NCI-H2196 (cell line): ENCODE data around the gene PCSK7.

Experiments used
- DNase-seq: peaks from one replicate; lab custom pipeline; 2025; ENCODE audit not compliant: unreplicated experiment; lab: John Stamatoyannopoulos, UW

The PCSK7 gene

GRCh38 chr11:117170210-117170609 is 61.7 kb downstream of the PCSK7 start:
- no peak for DNase-seq

- DNase-seq, result no peak
Measured at GRCh38 chr11:117169736-117170135, 62.1 kb downstream of the PCSK7 start.

GRCh38 chr11:117166491-117166890 is 65.4 kb downstream of the PCSK7 start:
- DNase-seq, result no peak

- no peak for DNase-seq
Measured at GRCh38 chr11:117160826-117161225, 71.0 kb downstream of the PCSK7 start.

GRCh38 chr11:117159892-117160291 is 72.0 kb downstream of the PCSK7 start:
- no peak for DNase-seq

- DNase-seq, result no peak
Measured at GRCh38 chr11:117157507-117157906, 74.4 kb downstream of the PCSK7 start.

- no peak for DNase-seq
Measured at GRCh38 chr11:117154468-117154867, 77.4 kb downstream of the PCSK7 start.
